Esophagus (tissue), 2 donors: ENCODE measurements around the gene SPINT2. TPM values are rescaled to one million over a fixed set of nuclear protein-coding genes. Genes with fewer than 3 reads are reported as not detected.
A peak's percentile ranks its signal among the peaks of the same experiment; 100 is the strongest.
"Not testable (repeated sequence)": the region's sequence is repeated elsewhere in the genome, so short reads cannot be mapped to it uniquely, and the experiment has no call there.

ENCODE experiments used
- H3K27ac ChIP-seq, 2 donors: one replicate each; pipeline ENCODE4 v1.5.1; 2013; ENCODE audit warnings: low read depth in 2 of 2, mild to moderate bottlenecking in 2 of 2, inconsistent platforms in 1 of 2, low read length in 1 of 2, moderate library complexity in 1 of 2
- H3K27me3 ChIP-seq, 2 donors: one replicate each; pipeline ENCODE4 v1.6.1; 2013; ENCODE audit warnings: low read length in 2 of 2, control low read depth in 1 of 2, mild to moderate bottlenecking in 1 of 2; ENCODE audit not compliant: insufficient read depth in 2 of 2, control insufficient read depth in 1 of 2
- H3K36me3 ChIP-seq, 2 donors: one replicate each; pipeline ENCODE4 v1.6.1; 2013; ENCODE audit warnings: low read length in 1 of 2; ENCODE audit not compliant: control insufficient read depth in 2 of 2, insufficient read depth in 2 of 2
- H3K4me1 ChIP-seq, 2 donors: one replicate each; pipeline ENCODE4 v1.6.1; 2013; ENCODE audit warnings: low read length in 1 of 2; ENCODE audit not compliant: control insufficient read depth in 2 of 2, insufficient read depth in 2 of 2
- H3K4me3 ChIP-seq, 2 donors: one replicate each; pipeline ENCODE4 v1.5.1; 2013; ENCODE audit warnings: low read length in 2 of 2, mild to moderate bottlenecking in 2 of 2, low read depth in 1 of 2, moderate library complexity in 1 of 2
- H3K9me3 ChIP-seq, 2 donors: one replicate each; pipeline ENCODE4 v1.6.1; 2013; ENCODE audit warnings: mild to moderate bottlenecking in 2 of 2, low read depth in 1 of 2, low read length in 1 of 2, moderate library complexity in 1 of 2; ENCODE audit not compliant: control insufficient read depth in 2 of 2, insufficient read depth in 1 of 2
- WGBS, 2 donors: extraction: QIAGEN DNeasy Blood & Tissue Kit; methylation state at CpG; one replicate each; pipeline ENCODE4 v1.1.7; 2013; 5-methylcytosine and 5-hydroxymethylcytosine counted together
- polyA plus RNA-seq, 2 donors: library from polyadenylated mRNA; stranded (reverse); fragments of 200-250 nt; gene quantifications; one replicate each; pipeline ENCODE4 v1.2.3, GENCODE V29; 2013
- donor health status: healthy with polysubstance abuse.
- donor health status: Bipolar disorder and iron deficiency.

SPINT2 gene
- polyA plus RNA-seq, 2 donors, result 230 to 334 TPM

DNA sequence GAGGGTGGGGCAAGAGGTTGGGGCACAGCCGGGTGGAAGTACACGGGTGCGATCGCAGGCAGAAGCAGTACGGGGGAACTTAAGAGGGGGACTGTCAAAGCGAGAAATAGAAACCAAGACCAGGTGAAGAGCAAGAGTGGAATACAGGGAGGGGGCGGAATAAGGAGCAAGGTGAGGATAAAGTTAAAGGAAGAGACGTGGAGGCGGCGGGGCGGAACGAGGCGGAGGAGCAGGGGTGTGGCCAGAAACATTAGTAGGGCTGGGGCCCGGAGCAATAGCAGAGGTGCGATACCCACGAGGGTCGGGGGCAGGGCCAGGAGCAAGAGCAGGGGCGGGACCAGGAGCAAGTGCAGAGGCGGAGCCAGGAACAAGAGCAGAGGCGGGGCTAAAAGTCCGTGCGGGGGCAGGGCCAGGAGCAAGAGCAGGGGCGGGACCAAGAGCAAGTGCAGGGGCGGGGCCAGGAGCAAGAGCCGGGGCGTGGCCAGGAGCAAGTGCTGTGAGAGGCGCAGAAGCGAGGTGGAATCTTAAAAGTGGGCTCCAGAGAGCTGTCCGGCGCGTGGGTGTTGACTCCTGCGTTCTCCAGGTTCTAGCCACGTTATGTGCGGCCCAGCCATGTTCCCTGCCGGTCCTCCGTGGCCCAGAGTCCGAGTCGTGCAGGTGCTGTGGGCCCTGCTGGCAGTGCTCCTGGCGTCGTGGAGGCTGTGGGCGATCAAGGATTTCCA lies 72.4 kb downstream of the SPINT2 start:
- Histone ChIP-seq H3K4me3 (peak overlapping the region; percentile 59 to 83), H3K27me3 (no peaks in the 10 kb centered on the region), H3K27ac (peak overlapping the region; percentile 98 to 100), H3K4me1 (peaks cover 0 to 5% of the 10 kb centered on the region in 2 donors), H3K9me3 (no peaks in the 10 kb centered on the region), H3K36me3 (peaks cover 0 to 3% of the 10 kb centered on the region in 2 donors)
- WGBS, 2 donors, result 2 to 4% methylated on average over 36 to 41 of the region's 41 CpGs

DNA sequence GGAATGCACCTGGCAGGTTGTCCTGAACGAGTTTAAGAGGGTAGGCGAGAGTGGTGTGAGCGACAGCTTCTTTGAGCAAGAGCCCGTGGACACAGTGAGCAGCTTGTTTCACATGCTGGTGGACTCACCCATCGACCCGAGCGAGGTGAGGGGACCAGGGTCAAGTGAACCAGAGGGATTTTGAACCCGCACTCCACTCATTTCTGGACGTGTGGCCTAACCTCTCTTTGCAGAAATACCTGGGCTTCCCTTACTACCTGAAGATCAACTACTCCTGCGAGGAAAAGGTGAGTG lies 72.9 kb downstream of the SPINT2 start:
- Histone ChIP-seq H3K27ac (peak overlapping the region; percentile 67 to 98), H3K36me3 (peaks cover 0 to 3% of the 10 kb centered on the region in 2 donors), H3K27me3 (no peaks in the 10 kb centered on the region), H3K4me1 (peaks cover 0 to 5% of the 10 kb centered on the region in 2 donors), H3K4me3 (peak overlapping the region; percentile 34 to 59), H3K9me3 (no peaks in the 10 kb centered on the region)
- WGBS, 2 donors, result 54 to 55% methylated on average over 10 of the region's 10 CpGs

DNA sequence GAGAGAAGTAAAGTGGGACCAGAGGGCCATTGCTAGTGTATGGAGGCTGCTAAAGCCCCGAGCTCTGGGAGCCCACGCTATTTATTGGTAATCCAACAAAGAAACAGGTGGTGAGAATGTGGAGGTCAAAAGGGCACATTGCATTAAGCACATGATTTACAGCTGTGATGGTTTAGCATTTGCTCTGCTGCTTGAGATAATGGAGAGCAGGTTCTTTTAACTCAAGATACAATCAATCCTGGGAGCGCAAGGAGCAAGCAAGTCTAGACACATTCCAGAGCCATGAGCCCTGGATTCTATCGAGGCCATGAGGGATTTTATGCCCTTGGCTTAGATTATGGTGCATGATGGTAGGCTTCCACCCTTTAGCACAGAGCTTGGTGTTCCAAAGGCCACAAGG lies 74.6 kb downstream of the SPINT2 start:
- not testable (repeated sequence) for H3K27ac ChIP-seq, H3K4me1 ChIP-seq, H3K9me3 ChIP-seq, H3K27me3 ChIP-seq, H3K36me3 ChIP-seq, H3K4me3 ChIP-seq
- 49 to 54% methylated on average over 4 of the region's 4 CpGs for WGBS, 2 donors

- Histone ChIP-seq H3K27me3 (no peaks in the 10 kb centered on the region), H3K9me3 (no peaks in the 10 kb centered on the region), H3K4me3 (no peak overlapping the region), H3K36me3 (peaks cover 0 to 4% of the 10 kb centered on the region in 2 donors), H3K4me1 (peaks cover 0 to 5% of the 10 kb centered on the region in 2 donors), H3K27ac (no peak overlapping the region)
- 91 to 93% methylated on average over 2 of the region's 2 CpGs for WGBS, 2 donors
Measured at GRCh38 chr19:38340927-38341326, 76.6 kb downstream of the SPINT2 start.

Other genes with a start within 250 kb of the SPINT2 start
- under 1 TPM; 0.06 to 0.08 TPM for gene DPF1, start 40.4 kb upstream of the SPINT2 start, polyA plus RNA-seq
- 10 to 100 TPM; 31.2 to 77.0 TPM for gene PPP1R14A, start 8.2 kb upstream of the SPINT2 start, polyA plus RNA-seq
- gene C19orf33, start 39.7 kb downstream of the SPINT2 start, polyA plus RNA-seq, result 1,000 to 10,000 TPM in 1 of 2 donors, 100 to 1,000 TPM in 1; 826 to 1,919 TPM
- 10 to 100 TPM; 26.0 to 40.3 TPM for gene YIF1B, start 51.4 kb downstream of the SPINT2 start, polyA plus RNA-seq
- gene KCNK6, start 55.3 kb downstream of the SPINT2 start, polyA plus RNA-seq, result 10 to 100 TPM; 19.5 to 30.2 TPM
- gene CATSPERG, start 71.3 kb downstream of the SPINT2 start, polyA plus RNA-seq, result 1 to 10 TPM; 1.4 to 5.0 TPM
- gene PSMD8, start 110.0 kb downstream of the SPINT2 start, polyA plus RNA-seq, result 100 to 1,000 TPM in 1 of 2 donors, 10 to 100 TPM in 1; 46.7 to 162 TPM
- under 1 TPM; 0.12 to 0.29 TPM for gene GGN, start 123.5 kb downstream of the SPINT2 start, polyA plus RNA-seq
- gene SPRED3, start 124.1 kb downstream of the SPINT2 start, polyA plus RNA-seq, result under 1 TPM; 0.24 to 0.37 TPM
- 10 to 100 TPM; 23.8 to 25.0 TPM for gene FAM98C, start 138.5 kb downstream of the SPINT2 start, polyA plus RNA-seq
- gene RASGRP4, start 161.6 kb downstream of the SPINT2 start, polyA plus RNA-seq, result under 1 TPM; 0.24 to 0.35 TPM
- 1 to 10 TPM; 8.0 to 8.7 TPM for gene RYR1, start 169.1 kb downstream of the SPINT2 start, polyA plus RNA-seq